GM13976 (cell line): ENCODE data around the gene ELOA.
"Not testable (repeated sequence)": the region's sequence is repeated elsewhere in the genome, so short reads cannot be mapped to it uniquely, and the experiment has no call there.

Experiments used
- DNase-seq: peaks from one replicate; pipeline ENCODE4 v3.0.0; 2012; ENCODE audit warnings: low spot score
- CTCF ChIP-seq: IDR thresholded peaks from 2 replicates; pipeline ENCODE4 v1.5.1; 2012; ENCODE audit warnings: borderline replicate concordance, mild to moderate bottlenecking; ENCODE audit not compliant: insufficient read depth; ENCODE audit errors: extremely low read depth, missing control alignments, control extremely low read depth
- in situ Hi-C: fragments of 300-500 bp; cut with MboI; formaldehyde crosslinking; loops from one replicate; pipeline ENCODE4 v1.12.0; 2022; ENCODE audit warnings: low sequenced_read_pairs, mixed read lengths, inconsistent platforms; ENCODE audit not compliant: unreplicated experiment

Gene ELOA

DNA sequence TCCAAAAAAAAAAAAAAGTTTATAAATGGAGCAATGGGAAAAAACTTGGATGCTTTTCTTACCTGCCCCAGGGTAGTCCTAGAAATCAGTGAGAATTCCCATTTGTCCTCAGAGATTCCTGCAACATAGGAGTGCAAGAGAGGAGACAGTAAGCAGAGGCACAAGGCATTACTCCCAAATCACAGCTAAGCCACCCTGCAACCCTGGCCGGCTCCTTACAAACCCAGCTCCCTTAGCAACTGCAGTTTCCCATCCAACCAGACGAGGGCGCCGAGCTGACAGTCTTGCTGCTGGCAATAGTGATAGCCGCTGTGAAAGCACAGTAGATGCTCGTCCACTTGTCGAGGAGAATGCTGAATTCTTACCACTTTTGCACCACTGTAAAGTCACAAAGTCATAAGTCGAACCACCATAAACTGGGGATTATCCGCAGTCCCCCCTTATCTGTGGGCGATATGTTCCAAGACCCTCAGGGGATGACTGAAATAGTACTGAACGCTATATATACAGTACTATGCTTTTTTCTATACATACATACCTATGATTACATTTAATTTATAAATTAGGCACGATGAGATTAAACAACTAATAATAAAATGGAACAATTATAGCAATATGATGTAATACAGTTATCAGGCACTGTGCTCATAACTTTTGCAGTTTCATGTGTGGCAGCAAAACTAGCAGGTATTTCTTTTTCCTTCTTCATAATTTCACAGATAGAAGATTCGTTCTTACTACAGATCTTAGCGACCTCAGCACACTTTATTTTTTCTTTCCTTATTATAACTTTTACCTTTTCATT lies 29.0 kb downstream of the ELOA start:
- DNase-seq: peak; percentile 75
- in situ Hi-C loops: no loop called here
- peak; percentile 97 for TF ChIP-seq CTCF

- no peak for TF ChIP-seq CTCF
- in situ Hi-C loops: no loop called here
- no peak for DNase-seq
These were observed 29.6 kb downstream of the ELOA start for GRCh38 chr1:23772854-23773242.

DNA sequence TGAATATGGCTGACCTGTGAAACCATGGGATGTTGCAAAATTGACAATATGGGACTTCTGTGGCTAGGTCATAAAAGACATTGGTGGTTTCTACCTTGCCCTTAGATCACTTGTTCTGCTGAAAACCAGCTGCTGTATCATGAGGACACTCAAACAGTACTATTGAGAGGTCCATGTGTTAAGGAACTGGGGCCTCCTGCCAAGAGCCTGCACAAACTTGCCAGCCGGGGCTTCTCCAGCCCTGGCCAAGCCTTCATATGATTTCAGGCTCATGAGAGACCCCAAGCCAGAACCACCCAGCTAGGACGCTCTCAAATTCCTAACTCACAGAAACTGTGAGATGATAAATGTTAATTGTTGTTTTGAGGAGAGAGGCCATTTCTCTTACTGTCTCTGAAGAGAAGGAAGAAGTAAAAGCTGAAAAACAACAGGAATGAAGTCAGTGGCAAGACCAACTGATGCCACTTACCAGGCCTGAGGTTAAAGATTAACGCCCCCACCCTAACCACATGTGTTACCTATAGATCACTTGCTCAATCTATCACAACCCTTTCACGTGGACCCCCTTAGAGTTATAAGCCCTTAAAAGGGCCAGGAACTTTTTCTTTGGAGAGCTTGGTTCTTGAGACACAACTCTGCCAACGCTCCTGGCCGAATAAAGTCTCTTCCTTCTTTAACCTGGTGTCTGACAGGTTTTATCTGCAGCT lies 31.1 kb downstream of the ELOA start:
- no peak for TF ChIP-seq CTCF
- in situ Hi-C loops: no loop called here
- DNase-seq: no peak

GRCh38 chr1:23776217-23776616 lies 32.9 kb downstream of the ELOA start:
- in situ Hi-C loops: no loop called here
- DNase-seq: no peak
- no peak for TF ChIP-seq CTCF

DNA sequence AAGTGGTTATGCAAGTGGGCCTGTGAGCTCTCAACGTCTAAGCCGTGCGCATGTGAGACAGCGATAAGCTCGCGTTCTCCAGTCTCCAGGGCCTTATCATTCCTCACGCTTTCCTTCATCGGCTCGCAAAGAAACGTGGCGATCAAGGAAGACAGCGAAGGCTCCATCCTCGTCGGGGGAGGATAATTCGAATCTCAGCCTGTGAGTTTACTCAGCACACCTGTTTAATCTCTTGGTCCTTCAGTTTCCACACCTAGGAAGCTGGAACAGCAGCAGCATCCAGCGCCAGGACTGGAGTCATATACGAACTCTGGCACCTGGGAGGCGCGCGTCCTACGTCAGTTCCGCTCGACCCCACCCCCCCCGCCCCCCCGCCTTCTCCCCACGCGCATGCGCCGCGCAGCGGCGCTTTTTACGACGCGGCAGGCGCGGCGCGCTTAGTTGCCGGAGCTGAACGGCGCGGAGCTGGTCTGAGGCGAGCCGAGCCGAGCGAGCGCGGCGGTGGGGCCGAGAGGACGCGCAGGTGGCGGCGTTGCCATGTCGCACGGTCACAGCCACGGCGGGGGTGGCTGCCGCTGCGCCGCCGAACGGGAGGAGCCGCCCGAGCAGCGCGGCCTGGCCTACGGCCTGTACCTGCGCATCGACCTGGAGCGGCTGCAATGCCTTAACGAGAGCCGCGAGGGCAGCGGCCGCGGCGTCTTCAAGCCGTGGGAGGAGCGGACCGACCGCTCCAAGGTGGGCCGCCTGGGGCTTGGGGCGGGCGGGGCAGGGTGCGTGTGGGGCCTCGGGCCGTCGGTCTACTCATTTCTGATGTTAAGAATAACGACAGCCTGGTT lies 34.9 kb downstream of the ELOA start, which contains the start of gene PITHD1:
PITHD1 (plus strand) TSS at position 440 of the 836 bp plus-strand sequence; CDS start at position 538, 98 bp downstream.
- no peak for TF ChIP-seq CTCF
- DNase-seq: peak; percentile 97
- in situ Hi-C loops: no loop called here

- no peak for TF ChIP-seq CTCF
- no peak for DNase-seq
- in situ Hi-C loops: no loop called here
These were observed 36.6 kb downstream of the ELOA start for GRCh38 chr1:23779826-23780371.

GRCh38 chr1:23783141-23783540 lies 39.9 kb downstream of the ELOA start:
- in situ Hi-C loops, DNase-seq: not testable (repeated sequence)
